B cell (primary cell): ENCODE results near the gene CAMK2D.

Experiments used
- CTCF ChIP-seq: fragments of 200-600 bp; IDR thresholded peaks from one replicate; pipeline ENCODE4 v1.8.0; 2022; ENCODE audit warnings: antibody characterized with exemption, mild to moderate bottlenecking
- EZH2 ChIP-seq: IDR thresholded peaks from 2 replicates; pipeline ENCODE4 v1.6.1; 2012; ENCODE audit warnings: borderline replicate concordance, low read depth, mild to moderate bottlenecking, moderate library complexity, low read length; ENCODE audit not compliant: insufficient read depth, poor library complexity, severe bottlenecking

- TF ChIP-seq CTCF: no peak
- no peak for TF ChIP-seq EZH2
Observed at GRCh38 chr4:113633467-113633866, 128.1 kb downstream of the CAMK2D start.
